GM23338 (cell line): ENCODE results near the gene SOAT2. TPM values are rescaled to one million over a fixed set of nuclear protein-coding genes. Genes with fewer than 3 reads are reported as not detected.

Experiments used
- ATAC-seq: fragments of 200-7000 bp; cut with Tn5 transposase; 3 replicates; pipeline ENCODE4 v1.9.1; 2020
- DNase-seq: peaks from one replicate; pipeline ENCODE4 v3.0.0-alpha.2; 2015; ENCODE audit warnings: low spot score
- H2AFZ ChIP-seq: fragments of 200-600 bp; sonication (generic); 2 replicates; pipeline ENCODE4 v1.8.0; 2016; ENCODE audit warnings: antibody characterized with exemption, mild to moderate bottlenecking, moderate library complexity
- H3F3A ChIP-seq: fragments of 200-600 bp; sonication (generic); replicated peaks from 2 replicates; pipeline ENCODE4 v1.8.0; 2017; ENCODE audit warnings: antibody characterized with exemption, mixed run types, low read depth
- H3K27ac ChIP-seq: fragments of 200-600 bp; sonication (generic); 2 replicates; pipeline ENCODE4 v1.6.1; 2016; ENCODE audit warnings: low read depth
- H3K27me3 ChIP-seq: fragments of 200-600 bp; sonication (generic); 2 replicates; pipeline ENCODE4 v1.8.0; 2016; ENCODE audit warnings: mild to moderate bottlenecking, mixed run types, moderate library complexity; ENCODE audit not compliant: insufficient read depth
- H3K36me3 ChIP-seq: fragments of 200-600 bp; sonication (generic); 2 replicates; pipeline ENCODE4 v1.8.0; 2016; ENCODE audit warnings: mild to moderate bottlenecking; ENCODE audit not compliant: insufficient read depth
- H3K4me1 ChIP-seq: fragments of 200-600 bp; sonication (generic); 2 replicates; pipeline ENCODE4 v1.8.0; 2016; ENCODE audit warnings: mild to moderate bottlenecking, moderate library complexity; ENCODE audit not compliant: insufficient read depth
- H3K4me2 ChIP-seq: fragments of 200-600 bp; sonication (generic); 2 replicates; pipeline ENCODE4 v1.7.1; 2017; ENCODE audit warnings: mixed run types
- H3K4me3 ChIP-seq: fragments of 200-600 bp; sonication (generic); 2 replicates; pipeline ENCODE4 v1.6.1; 2016; ENCODE audit warnings: mixed run types
- H3K79me2 ChIP-seq: fragments of 200-600 bp; sonication (generic); replicated peaks from 2 replicates; pipeline ENCODE4 v1.8.0; 2017; ENCODE audit warnings: mild to moderate bottlenecking; ENCODE audit not compliant: insufficient read depth
- H3K9me2 ChIP-seq: fragments of 200-600 bp; sonication (generic); 2 replicates; pipeline ENCODE4 v1.8.0; 2017; ENCODE audit not compliant: insufficient read depth
- H4K20me1 ChIP-seq: fragments of 200-600 bp; sonication (generic); replicated peaks from 2 replicates; pipeline ENCODE4 v1.8.0; 2017; ENCODE audit warnings: mild to moderate bottlenecking; ENCODE audit not compliant: insufficient read depth
- H3K27ac Mint-ChIP-seq: 2 replicates; pipeline ENCODE4 v1.8.0; 2020; ENCODE audit warnings: inconsistent platforms, mild to moderate bottlenecking, moderate library complexity, mixed read lengths
- H3K27me3 Mint-ChIP-seq: 3 replicates; pipeline ENCODE4 v1.8.0; 2022; ENCODE audit warnings: low read depth, mild to moderate bottlenecking, moderate library complexity, mixed read lengths, inconsistent platforms; ENCODE audit not compliant: insufficient read depth, poor library complexity
- H3K36me3 Mint-ChIP-seq: 3 replicates; pipeline ENCODE4 v1.8.0; 2021; ENCODE audit warnings: low read depth, mild to moderate bottlenecking, inconsistent platforms, moderate library complexity, mixed read lengths
- H3K4me1 Mint-ChIP-seq: 3 replicates; pipeline ENCODE4 v1.8.0; 2020; ENCODE audit warnings: mild to moderate bottlenecking, inconsistent platforms, mixed read lengths
- H3K4me3 Mint-ChIP-seq: 3 replicates; pipeline ENCODE4 v1.8.0; 2021; ENCODE audit warnings: moderate library complexity, mild to moderate bottlenecking, inconsistent platforms, mixed read lengths
- H3K9me3 Mint-ChIP-seq: 3 replicates; pipeline ENCODE4 v1.8.0; 2020; ENCODE audit warnings: moderate library complexity, mild to moderate bottlenecking, inconsistent platforms, mixed read lengths
- CREB1 ChIP-seq: fragments of 250-450 bp; sonication (Bioruptor Pico); IDR thresholded peaks from 2 replicates; pipeline ENCODE4 v1.5.0; 2020; ENCODE audit warnings: low read depth, mild to moderate bottlenecking, moderate library complexity
- CTCF ChIP-seq, 2 experiments: fragments of 200-600 bp in 1 of 2; sonication (generic) in 1 of 2; conservative IDR thresholded peaks; 2 replicates each; pipeline versions ENCODE4 v1.5.1 to v1.6.1; 2016 to 2017; ENCODE audit warnings: antibody characterized with exemption in 2 of 2, low read depth in 2 of 2, mild to moderate bottlenecking in 2 of 2, moderate library complexity in 1 of 2
- ETS1 ChIP-seq: IDR thresholded peaks from 2 replicates; pipeline ENCODE4 v1.6.1; 2016; ENCODE audit warnings: antibody characterized with exemption
- JUNB ChIP-seq: IDR thresholded peaks from one replicate; pipeline ENCODE4 v1.6.1; 2016; ENCODE audit warnings: antibody characterized with exemption; ENCODE audit not compliant: unreplicated experiment
- POLR2AphosphoS5 ChIP-seq: IDR thresholded peaks from 2 replicates; pipeline ENCODE4 v1.6.1; 2016; ENCODE audit warnings: antibody characterized with exemption, low read depth
- REST ChIP-seq: IDR thresholded peaks from one replicate; pipeline ENCODE4 v1.6.1; 2018; ENCODE audit warnings: antibody characterized with exemption; ENCODE audit not compliant: unreplicated experiment
- STAT1 ChIP-seq: IDR thresholded peaks from one replicate; pipeline ENCODE4 v1.6.1; 2016; ENCODE audit warnings: antibody characterized with exemption; ENCODE audit not compliant: unreplicated experiment
- ZNF114 ChIP-seq: fragments of 250-450 bp; sonication (Bioruptor Pico); IDR thresholded peaks from 2 replicates; pipeline ENCODE4 v1.5.0; 2020; ENCODE audit warnings: mild to moderate bottlenecking, moderate library complexity
- ZNF331 ChIP-seq: fragments of 250-450 bp; sonication (Bioruptor Pico); IDR thresholded peaks from 2 replicates; pipeline ENCODE4 v1.5.0; 2020; ENCODE audit warnings: low read depth, mild to moderate bottlenecking, moderate library complexity
- polyA plus RNA-seq: library from polyadenylated mRNA; unstranded; fragments of >200 nt; fragmentation: Nextera tagmentation; extraction: Ambion mirVana; gene quantifications from 2 replicates; pipeline ENCODE4 v1.2.1, GENCODE V29; 2016
- total RNA-seq: library from RNA; depleted of rRNA; stranded (reverse); fragments of >200 nt; shearing (Covaris generic); gene quantifications from 2 replicates; pipeline ENCODE4 v1.2.3, GENCODE V29; 2014

SOAT2 gene
- total and polyA plus RNA-seq, 2 experiments from 2014 or later, result not detected

GRCh38 chr12:53124352-53124723, 21.1 kb downstream of the SOAT2 start:
- DNase-seq, result no peak
- no peaks in the 10 kb centered on the region; the same call in 2 of the 3 replicates for H3K36me3 Mint-ChIP-seq
- peaks cover 18% of the 10 kb centered on the region for H3K27me3 Mint-ChIP-seq

More at GRCh38 chr12:53124352-53124723, 21.1 kb downstream of the SOAT2 start:
- H3K4me3 Mint-ChIP-seq, result no peak overlapping the region
- Histone ChIP-seq H4K20me1 (no peaks in the 10 kb centered on the region), H3K4me2 (no peak overlapping the region), H2AFZ (no peak overlapping the region), H3K79me2 (no peaks in the 10 kb centered on the region), H3K4me1 (no peaks in the 10 kb centered on the region), H3K9me2 (peaks cover 3% of the 10 kb centered on the region; the same call in 1 of the 2 replicates), H3K27me3 (0 out of 2 replicates have a peak, but pooled peaks cover 5% of the 10 kb centered on the region), H3F3A (no peaks in the 10 kb centered on the region), H3K4me3 (no peak overlapping the region), H3K27ac (no peak overlapping the region), H3K36me3 (no peaks in the 10 kb centered on the region)
- TF ChIP-seq ETS1 (no peak), ZNF114 (CRISPR knock-in tag) (no peak), POLR2AphosphoS5 (no peak), REST (no peak), STAT1 (no peak), CTCF (conservative IDR thresholded peaks at IDR 0.05; ENCODE audit: low read depth in 2 of 2) (no peak), ZNF331 (CRISPR knock-in tag) (no peak), JUNB (no peak), CREB1 (no peak)
- peaks cover 4% of the 10 kb centered on the region; the same call in 2 of the 3 replicates for H3K9me3 Mint-ChIP-seq
- no peak for ATAC-seq
- no peaks in the 10 kb centered on the region for H3K4me1 Mint-ChIP-seq
- no peak overlapping the region for H3K27ac Mint-ChIP-seq
